Stimulated activated CD4-positive, alpha-beta T cell treated with anti-CD3 and anti-CD28 coated beads, Interleukin-4, amount 100 ng/mL, for 24 hours (primary cell): ENCODE data around the gene CTSW.
"Not testable (repeated sequence)": the region's sequence is repeated elsewhere in the genome, so short reads cannot be mapped to it uniquely, and the experiment has no call there.

Source experiments
- DNase-seq: peaks from one replicate; pipeline ENCODE4 v3.0.0-alpha.2; 2020

CTSW gene

GRCh38 chr11:65879617-65880016 lies at the start of gene CTSW:
CTSW (plus strand) TSS chr11:65879837; CDS start chr11:65879855, 18 bp downstream.
- no peak for DNase-seq

DNA sequence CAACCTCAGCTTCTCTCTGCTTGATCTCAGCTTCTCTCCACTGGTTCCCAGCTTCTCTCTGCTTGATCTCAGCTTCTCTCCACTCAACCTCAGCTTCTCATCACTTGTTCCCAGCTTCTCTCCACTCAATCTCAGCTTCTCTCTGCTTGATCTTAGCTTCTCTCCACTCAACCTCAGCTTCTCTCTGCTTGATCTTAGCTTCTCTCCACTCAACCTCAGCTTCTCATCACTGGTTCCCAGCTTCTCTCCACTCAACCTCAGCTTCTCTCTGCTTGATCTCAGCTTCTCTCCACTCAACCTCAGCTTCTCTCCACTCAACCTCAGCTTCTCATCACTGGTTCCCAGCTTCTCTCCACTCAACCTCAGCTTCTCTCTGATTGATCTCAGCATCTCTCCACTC lies 47.4 kb upstream of the CTSW start:
- DNase-seq = not testable (repeated sequence)

GRCh38 chr11:65833297-65834030 lies 46.2 kb upstream of the CTSW start, which contains the start of gene SNX32:
SNX32 (plus strand) TSS chr11:65833963; CDS start chr11:65834066, 103 bp downstream.
- peak; percentile 96 for DNase-seq

DNA sequence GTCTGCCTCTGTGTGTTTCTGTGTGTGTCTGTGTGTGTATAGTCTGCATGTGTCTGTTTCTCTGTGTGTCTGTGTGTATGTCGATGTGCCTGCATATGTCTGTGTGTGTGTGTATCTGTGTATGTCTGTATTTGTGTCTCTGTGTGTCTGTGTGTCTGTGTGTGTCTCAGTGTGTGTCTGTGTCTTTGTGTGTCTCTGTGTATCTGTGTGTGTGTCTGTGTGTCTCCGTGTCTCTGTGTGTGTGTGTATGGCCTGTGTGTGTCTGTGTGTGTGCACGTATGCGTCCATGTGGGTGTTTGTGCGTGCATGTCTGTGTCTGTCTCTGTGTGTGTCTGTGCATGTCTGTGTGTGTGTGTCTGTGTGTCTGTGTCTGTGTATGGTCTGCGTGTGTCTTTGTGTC lies 45.4 kb upstream of the CTSW start:
- no peak for DNase-seq

DNA sequence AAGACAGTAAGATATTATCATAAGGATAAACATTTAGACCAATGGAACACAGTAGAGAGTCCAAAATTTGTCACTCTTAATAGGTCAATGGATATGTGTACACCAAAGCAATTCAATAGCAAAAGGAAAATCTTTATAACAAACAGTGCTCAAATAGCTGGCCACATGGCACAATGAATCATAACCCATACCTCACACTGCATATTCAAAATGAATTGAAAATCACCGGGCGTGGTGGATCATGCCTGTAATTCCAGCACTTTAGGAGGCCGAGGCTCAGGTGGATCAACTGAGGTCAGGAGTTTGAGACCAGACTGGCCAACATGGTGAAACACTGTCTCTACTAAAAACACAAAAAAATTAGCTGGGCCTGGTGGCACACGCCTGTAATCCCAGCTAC lies 37.5 kb upstream of the CTSW start:
- DNase-seq = no peak

- no peak for DNase-seq
These were observed 35.8 kb upstream of the CTSW start for GRCh38 chr11:65843811-65844210.

GRCh38 chr11:65844231-65844872 lies 35.3 kb upstream of the CTSW start:
- no peak for DNase-seq

GRCh38 chr11:65847746-65848145 lies 31.9 kb upstream of the CTSW start:
- no peak for DNase-seq

GRCh38 chr11:65848693-65849092 lies 30.9 kb upstream of the CTSW start:
- DNase-seq = not testable (repeated sequence)

GRCh38 chr11:65849366-65849765 lies 30.3 kb upstream of the CTSW start:
- DNase-seq = no peak

- DNase-seq = no peak
These were observed 29.8 kb upstream of the CTSW start for GRCh38 chr11:65849771-65850216.

DNA sequence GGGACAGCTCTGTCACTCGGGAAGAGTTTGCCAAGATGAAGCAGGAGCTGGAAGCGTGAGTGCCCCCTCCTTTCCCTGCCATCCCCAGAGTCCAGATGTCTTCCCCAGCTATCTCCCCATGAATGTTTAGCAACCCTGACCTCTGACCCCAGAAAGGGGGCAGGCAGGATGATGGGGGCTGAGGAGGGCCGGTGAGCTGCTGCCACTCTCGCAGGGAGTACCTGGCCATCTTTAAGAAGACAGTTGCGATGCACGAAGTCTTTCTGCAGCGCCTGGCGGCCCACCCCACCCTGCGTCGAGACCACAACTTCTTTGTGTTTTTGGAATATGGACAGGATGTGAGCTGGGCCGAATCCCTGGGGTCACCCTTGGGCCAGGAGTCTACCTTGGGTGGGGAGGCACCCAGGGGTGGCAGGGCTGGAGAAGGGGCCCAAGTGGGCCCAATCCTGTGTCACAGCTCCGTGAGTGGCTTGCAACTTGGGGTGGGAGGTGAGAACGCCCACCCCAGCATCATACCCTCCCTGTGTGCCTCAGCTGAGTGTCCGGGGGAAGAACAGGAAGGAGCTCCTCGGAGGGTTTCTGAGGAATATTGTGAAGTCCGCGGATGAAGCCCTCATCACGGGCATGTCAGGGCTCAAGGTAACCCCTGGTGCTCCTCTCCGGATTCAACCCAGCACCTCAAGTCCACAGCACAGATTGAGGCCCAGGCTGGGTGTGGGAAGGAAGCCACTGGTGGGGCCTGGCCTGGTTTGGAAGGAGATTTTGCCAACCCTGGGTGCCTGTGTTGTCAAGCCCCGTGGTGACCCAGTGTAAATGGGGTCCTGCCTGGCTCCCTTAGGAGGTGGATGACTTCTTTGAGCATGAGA lies 29.2 kb upstream of the CTSW start:
- no peak for DNase-seq

- no peak for DNase-seq
These were observed 28.5 kb upstream of the CTSW start for GRCh38 chr11:65851083-65851579.

- DNase-seq = no peak
These were observed 27.7 kb upstream of the CTSW start for GRCh38 chr11:65851811-65852507.

GRCh38 chr11:65852508-65853245 lies 27.0 kb upstream of the CTSW start:
- no peak for DNase-seq

- DNase-seq = peak; percentile 3
These were observed 26.2 kb upstream of the CTSW start for GRCh38 chr11:65853246-65853979.

- DNase-seq = no peak
These were observed 25.5 kb upstream of the CTSW start for GRCh38 chr11:65854161-65854592.

- DNase-seq = peak; percentile 3
These were observed 24.5 kb upstream of the CTSW start for GRCh38 chr11:65854852-65855837.

DNA sequence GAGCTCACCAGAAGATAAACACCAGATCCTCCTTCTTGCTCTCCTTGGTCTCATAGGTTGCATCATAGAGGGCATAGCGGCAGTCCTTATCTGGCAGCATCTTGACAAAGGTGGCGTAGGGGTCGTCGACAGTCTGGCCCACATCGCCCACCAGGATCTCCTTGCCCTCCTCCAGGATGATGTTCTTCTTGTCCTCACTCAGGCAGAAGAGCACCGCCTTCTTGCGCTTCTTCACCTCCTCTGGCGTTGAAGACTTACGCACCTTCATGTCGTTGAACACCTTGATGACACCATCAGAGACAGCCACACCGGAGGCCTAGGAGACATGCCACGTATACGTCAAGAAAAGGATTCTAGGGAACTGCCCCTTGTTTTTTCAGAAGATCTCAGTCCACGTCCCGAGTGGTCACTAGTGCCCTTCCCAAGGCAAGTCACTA lies 23.7 kb upstream of the CTSW start:
- peak; percentile 3 for DNase-seq
